AG09309 (cell line): ENCODE data around the gene OSBPL3.
A peak's percentile ranks its signal among the peaks of the same experiment; 100 is the strongest.

Source experiments
- DNase-seq: peaks from one replicate; pipeline ENCODE4 v3.0.0-alpha.2; 2010; ENCODE audit warnings: low read depth
- H3K4me3 ChIP-seq: 2 replicates; pipeline ENCODE4 v1.5.1; 2011; ENCODE audit warnings: mild to moderate bottlenecking, low read depth, low read length, moderate library complexity; ENCODE audit not compliant: control insufficient read depth
- TF ChIP-seq, protein P1 (sequence below): IDR thresholded peaks from 2 replicates; pipeline ENCODE4 v1.5.1; 2011; ENCODE audit warnings: mild to moderate bottlenecking, low read depth, low read length, inconsistent platforms; ENCODE audit not compliant: insufficient read depth, control insufficient read depth; ENCODE audit errors: missing control alignments

OSBPL3 gene

GRCh38 chr7:24932815-24933214, 47.2 kb downstream of the OSBPL3 start:
- TF ChIP-seq, protein P1, sequence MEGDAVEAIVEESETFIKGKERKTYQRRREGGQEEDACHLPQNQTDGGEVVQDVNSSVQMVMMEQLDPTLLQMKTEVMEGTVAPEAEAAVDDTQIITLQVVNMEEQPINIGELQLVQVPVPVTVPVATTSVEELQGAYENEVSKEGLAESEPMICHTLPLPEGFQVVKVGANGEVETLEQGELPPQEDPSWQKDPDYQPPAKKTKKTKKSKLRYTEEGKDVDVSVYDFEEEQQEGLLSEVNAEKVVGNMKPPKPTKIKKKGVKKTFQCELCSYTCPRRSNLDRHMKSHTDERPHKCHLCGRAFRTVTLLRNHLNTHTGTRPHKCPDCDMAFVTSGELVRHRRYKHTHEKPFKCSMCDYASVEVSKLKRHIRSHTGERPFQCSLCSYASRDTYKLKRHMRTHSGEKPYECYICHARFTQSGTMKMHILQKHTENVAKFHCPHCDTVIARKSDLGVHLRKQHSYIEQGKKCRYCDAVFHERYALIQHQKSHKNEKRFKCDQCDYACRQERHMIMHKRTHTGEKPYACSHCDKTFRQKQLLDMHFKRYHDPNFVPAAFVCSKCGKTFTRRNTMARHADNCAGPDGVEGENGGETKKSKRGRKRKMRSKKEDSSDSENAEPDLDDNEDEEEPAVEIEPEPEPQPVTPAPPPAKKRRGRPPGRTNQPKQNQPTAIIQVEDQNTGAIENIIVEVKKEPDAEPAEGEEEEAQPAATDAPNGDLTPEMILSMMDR, result no peak
- no peak overlapping the region for H3K4me3 ChIP-seq
- DNase-seq, result no peak

GRCh38 chr7:24932389-24932788, 47.6 kb downstream of the OSBPL3 start:
- TF ChIP-seq, protein P1, result no peak
- no peak for DNase-seq
- no peak overlapping the region for H3K4me3 ChIP-seq

- no peak for DNase-seq
- no peak overlapping the region for H3K4me3 ChIP-seq
- TF ChIP-seq, protein P1, result no peak
Observed at GRCh38 chr7:24931844-24932243, 48.1 kb downstream of the OSBPL3 start.

GRCh38 chr7:24930856-24931255, 49.1 kb downstream of the OSBPL3 start:
- TF ChIP-seq, protein P1, result no peak
- DNase-seq, result no peak
- no peak overlapping the region for H3K4me3 ChIP-seq

- TF ChIP-seq, protein P1, result no peak
- peak; percentile 56 for DNase-seq
- H3K4me3 ChIP-seq, result no peak overlapping the region
Observed at GRCh38 chr7:24926623-24927524, 53.1 kb downstream of the OSBPL3 start.

DNA sequence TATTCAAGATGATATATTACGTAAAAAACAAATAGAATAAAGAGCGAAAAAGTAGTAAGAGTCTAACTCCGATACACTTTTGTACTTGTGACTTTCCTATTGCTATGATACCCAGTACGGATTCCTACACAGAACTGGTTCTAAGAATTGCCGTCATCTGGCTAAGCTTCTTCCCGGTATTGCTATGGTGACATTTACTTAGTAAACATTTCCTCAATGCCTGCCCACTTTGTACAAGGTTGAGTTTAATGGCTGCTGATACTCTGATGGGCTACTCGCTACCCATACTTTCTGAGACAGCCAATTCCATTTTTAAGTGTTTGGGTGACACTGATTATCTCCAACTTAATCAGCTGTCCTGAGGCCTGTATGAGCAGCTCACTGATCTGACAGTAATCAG, 55.6 kb downstream of the OSBPL3 start:
- TF ChIP-seq, protein P1, result no peak
- H3K4me3 ChIP-seq, result no peak overlapping the region
- no peak for DNase-seq
